Osteocyte (in vitro differentiated cells): ENCODE measurements around the gene GPC6. TPM values are rescaled to one million over a fixed set of nuclear protein-coding genes. Genes with fewer than 3 reads are reported as not detected.

ENCODE experiments used
- DNase-seq: peaks from one replicate; pipeline ENCODE4 v3.0.0; 2021; ENCODE audit warnings: mixed read lengths; ENCODE audit not compliant: unreplicated experiment; ENCODE audit errors: extremely low spot score
- H3K27ac Mint-ChIP-seq: one replicate; pipeline ENCODE4 v1.8.0; 2021; ENCODE audit warnings: mild to moderate bottlenecking, mixed read lengths; ENCODE audit not compliant: unreplicated experiment
- H3K27me3 Mint-ChIP-seq: one replicate; pipeline ENCODE4 v1.8.0; 2021; ENCODE audit warnings: mixed read lengths; ENCODE audit not compliant: unreplicated experiment
- H3K36me3 Mint-ChIP-seq: one replicate; pipeline ENCODE4 v1.8.0; 2021; ENCODE audit warnings: mixed read lengths; ENCODE audit not compliant: unreplicated experiment
- H3K4me1 Mint-ChIP-seq: one replicate; pipeline ENCODE4 v1.8.0; 2021; ENCODE audit warnings: mixed read lengths; ENCODE audit not compliant: unreplicated experiment
- H3K4me3 Mint-ChIP-seq: one replicate; pipeline ENCODE4 v1.8.0; 2021; ENCODE audit warnings: mild to moderate bottlenecking, moderate library complexity, mixed read lengths; ENCODE audit not compliant: unreplicated experiment
- H3K9me3 Mint-ChIP-seq: one replicate; pipeline ENCODE4 v1.8.0; 2021; ENCODE audit warnings: mixed read lengths; ENCODE audit not compliant: unreplicated experiment
- CTCF ChIP-seq: fragments of 200-600 bp; sonication (generic); IDR thresholded peaks from 2 replicates; pipeline ENCODE4 v1.5.0; 2021; ENCODE audit warnings: antibody characterized with exemption, mild to moderate bottlenecking, moderate library complexity
- total RNA-seq: library from RNA; stranded (reverse); gene quantifications from 2 replicates; pipeline ENCODE4 v1.2.1, GENCODE V29; 2021

GPC6 gene
- total RNA-seq, 1 donor from 2014 or later = 125 TPM

- H3K36me3 Mint-ChIP-seq = no peaks in the 10 kb centered on the region
- H3K4me1 Mint-ChIP-seq = no peaks in the 10 kb centered on the region
- H3K27me3 Mint-ChIP-seq = peaks cover 30% of the 10 kb centered on the region
- TF ChIP-seq CTCF = no peak
- no peak for DNase-seq
- peaks cover 1% of the 10 kb centered on the region for H3K9me3 Mint-ChIP-seq
- no peak overlapping the region for H3K4me3 Mint-ChIP-seq
- H3K27ac Mint-ChIP-seq = no peak overlapping the region
Measured at GRCh38 chr13:94444826-94445225, 1218.2 kb downstream of the GPC6 start.

DNA sequence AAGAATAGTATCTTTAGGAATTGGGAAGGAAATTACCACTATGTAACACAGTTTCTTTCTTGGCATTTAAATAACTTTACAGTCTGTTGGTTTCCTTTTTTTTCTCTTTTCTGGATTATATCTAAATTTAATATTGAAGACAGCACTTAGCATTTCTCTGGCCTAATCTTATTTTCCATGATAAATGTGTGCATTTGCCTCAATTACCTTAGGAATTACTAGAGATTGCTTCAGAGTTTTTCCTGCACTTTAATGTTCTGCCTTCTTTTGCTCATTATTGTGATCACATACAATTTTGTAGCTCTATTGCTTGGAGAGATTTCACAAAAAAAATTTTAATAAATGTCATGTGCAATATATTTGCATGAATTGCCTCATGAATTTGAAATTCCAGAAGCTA lies 1227.7 kb downstream of the GPC6 start:
- no peak overlapping the region for H3K27ac Mint-ChIP-seq

DNA sequence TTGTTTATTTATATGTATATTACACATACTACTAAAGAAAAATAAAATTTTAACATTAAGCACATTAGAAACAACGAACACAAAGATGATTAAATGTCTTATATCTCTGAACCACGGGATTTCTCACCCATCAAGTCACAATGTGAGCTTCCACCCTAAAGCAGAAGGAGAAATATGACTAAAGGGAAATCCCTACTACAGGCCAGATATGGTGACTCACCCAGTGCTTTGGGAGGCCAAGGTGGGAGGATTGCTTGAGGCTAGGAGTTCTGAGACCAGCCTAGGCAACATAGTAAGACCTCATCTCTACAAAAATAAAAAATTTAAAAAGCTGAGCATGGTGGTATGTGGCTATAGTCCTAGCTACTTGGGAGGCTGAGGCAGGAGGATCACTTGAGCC lies 1228.3 kb downstream of the GPC6 start:
- no peak for TF ChIP-seq CTCF
- no peaks in the 10 kb centered on the region for H3K4me1 Mint-ChIP-seq
- peaks cover 52% of the 10 kb centered on the region for H3K27me3 Mint-ChIP-seq
- no peaks in the 10 kb centered on the region for H3K36me3 Mint-ChIP-seq
- peaks cover 2% of the 10 kb centered on the region for H3K9me3 Mint-ChIP-seq
- no peak overlapping the region for H3K27ac Mint-ChIP-seq
- DNase-seq = no peak
- H3K4me3 Mint-ChIP-seq = no peak overlapping the region

More for the DNA sequence above, 1227.7 kb downstream of the GPC6 start:
- no peaks in the 10 kb centered on the region for H3K4me1 Mint-ChIP-seq
- H3K4me3 Mint-ChIP-seq = no peak overlapping the region
- peaks cover 53% of the 10 kb centered on the region for H3K27me3 Mint-ChIP-seq
- DNase-seq = no peak
- H3K9me3 Mint-ChIP-seq = peaks cover 4% of the 10 kb centered on the region
- no peak for TF ChIP-seq CTCF
- no peaks in the 10 kb centered on the region for H3K36me3 Mint-ChIP-seq

DNA sequence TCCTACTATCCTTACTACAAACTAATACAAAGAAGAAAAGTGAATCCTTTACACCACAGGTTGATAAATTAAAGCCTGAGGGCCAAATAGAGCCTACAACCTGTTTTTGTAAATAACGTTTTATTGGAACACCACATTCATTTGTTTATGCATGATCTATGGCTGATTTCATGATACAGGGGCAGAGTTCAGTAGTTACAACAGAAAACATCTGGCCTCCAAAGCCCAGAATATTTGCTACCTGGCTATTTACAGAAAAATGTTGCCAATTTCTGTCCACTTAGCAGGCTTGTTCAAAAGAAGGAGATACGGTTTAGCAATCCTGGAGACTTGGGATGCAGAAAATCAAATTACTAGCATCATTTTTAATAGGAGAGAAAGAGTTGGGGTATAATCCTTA lies 1228.8 kb downstream of the GPC6 start:
- Mint-ChIP-seq H3K27ac (no peak overlapping the region), H3K27me3 (peaks cover 47% of the 10 kb centered on the region), H3K4me1 (no peaks in the 10 kb centered on the region), H3K4me3 (no peak overlapping the region), H3K9me3 (no peaks in the 10 kb centered on the region), H3K36me3 (no peaks in the 10 kb centered on the region)
- no peak for TF ChIP-seq CTCF
- no peak for DNase-seq
